ENCODE results near the gene OPHN1.
"Not testable (repeated sequence)": the region's sequence is repeated elsewhere in the genome, so short reads cannot be mapped to it uniquely, and the experiment has no call there.

OPHN1 gene

DNA sequence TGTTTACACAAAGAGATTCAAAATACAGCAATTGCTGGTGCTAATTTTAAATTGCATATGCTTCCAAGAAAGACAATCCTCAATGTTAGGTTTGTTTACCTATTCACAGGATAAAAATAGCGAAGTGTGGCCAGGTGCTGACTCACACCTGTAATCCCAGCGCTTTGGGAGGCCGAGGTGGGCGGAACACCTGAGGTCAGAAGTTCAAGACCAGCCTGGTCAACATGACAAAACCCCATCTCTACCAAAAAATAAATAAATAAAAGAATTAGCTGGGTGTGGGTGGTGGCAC is 77.7 kb downstream of the OPHN1 start:
- DNase-seq = no peak

DNA sequence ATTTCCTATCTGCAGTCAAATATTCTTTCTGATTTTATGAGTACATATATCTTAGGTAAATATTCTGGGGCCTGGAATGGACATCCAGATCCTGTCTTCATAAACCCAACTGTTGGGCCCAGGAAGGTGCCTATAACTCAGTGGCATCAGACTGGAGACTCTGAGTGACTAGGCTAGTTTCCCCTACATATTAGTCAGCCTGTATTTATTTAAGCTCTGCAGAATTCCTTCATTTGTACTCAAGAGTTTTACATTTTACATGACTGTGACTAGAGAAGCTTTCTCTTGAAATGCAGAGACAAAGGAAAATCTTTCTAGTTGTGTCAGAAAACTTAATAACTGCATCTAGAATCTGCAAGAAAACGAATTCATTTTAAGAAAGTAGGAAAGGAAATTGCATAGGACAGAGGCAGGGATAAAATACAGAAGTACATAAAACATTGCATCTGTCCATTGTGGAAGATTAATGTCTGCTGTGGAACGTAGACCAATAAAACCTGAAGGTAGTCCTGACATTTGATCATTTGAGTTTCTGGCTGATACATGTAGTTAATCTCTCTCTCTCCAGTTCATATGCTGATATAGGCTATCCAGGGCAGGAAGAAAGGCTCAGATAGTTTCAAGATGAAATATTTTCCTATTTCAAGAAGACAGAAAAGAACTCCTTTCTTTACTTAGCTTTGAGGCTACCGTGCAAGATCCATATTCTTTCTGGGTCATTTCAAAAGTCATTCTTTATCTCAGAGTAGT is 78.2 kb downstream of the OPHN1 start:
- no peak for DNase-seq

DNA sequence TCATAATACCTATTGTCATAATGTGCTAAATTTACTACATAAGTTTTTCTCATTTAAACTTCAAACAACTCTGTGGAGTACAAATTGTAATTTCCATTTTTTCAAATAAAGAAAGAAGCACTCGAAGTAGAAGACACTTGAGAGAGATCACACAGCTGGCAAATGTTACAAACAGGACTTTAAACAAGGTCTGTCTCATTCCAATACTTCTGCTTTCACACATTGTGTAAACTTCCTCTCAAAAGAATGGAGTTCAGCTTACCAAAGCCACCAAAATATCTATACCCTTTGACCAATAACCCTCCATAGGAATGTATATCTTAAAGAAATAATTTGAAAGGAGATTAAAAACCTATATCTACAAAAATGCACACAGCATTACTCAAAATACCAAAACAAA is 88.3 kb downstream of the OPHN1 start:
- DNase-seq = no peak

- DNase-seq = no peak
These were observed 89.7 kb downstream of the OPHN1 start for GRCh38 chrX:68343551-68343950.

DNA sequence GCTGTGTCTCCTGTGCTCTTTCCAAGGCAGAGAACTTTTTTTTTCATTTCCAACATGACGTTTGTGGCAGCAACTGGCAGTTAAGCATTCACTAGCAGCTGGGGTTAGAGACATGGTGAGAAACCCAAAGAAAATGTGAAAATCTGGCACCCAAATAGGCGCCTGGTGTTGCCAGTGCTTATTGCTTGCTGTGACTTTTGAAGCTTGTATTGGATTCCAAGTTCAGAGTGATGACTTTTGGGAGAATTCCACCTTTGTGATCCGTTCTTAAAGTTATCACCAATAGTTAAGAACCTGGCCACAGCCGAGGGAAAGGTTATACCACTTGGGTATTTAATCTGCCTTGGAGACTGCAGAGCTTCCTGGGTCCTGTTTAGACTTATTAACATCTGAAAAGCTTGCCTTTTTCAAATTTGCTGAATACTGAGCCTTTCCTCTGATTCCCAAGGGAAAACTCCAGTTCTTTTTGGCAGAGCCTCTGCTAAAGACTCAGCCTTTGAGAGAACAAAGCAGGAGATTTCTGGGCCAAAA is 101.0 kb downstream of the OPHN1 start:
- DNase-seq = peak; percentile 4 to 18

GRCh38 chrX:68326841-68327240 is 106.5 kb downstream of the OPHN1 start:
- DNase-seq = not testable (repeated sequence)

GRCh38 chrX:68307769-68308168 is 125.5 kb downstream of the OPHN1 start:
- no peak for DNase-seq

DNA sequence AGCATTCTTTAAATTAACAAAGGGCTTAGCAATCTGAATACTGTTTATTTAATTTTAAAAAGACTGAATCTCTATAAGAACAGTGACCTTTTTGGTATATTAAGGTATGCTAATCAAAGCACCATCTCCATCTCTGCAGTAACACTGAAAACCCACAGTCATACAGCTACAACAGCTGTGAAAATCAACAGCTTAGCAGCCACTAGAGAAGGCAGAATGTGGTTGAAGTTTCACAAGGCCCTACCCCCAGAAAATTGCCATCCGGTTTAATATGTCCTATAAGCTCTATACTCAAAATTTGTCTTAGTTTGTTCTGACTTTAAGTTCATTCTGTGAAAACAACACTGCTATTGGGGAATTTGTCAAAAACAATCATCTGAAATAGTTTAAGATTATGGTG is 128.7 kb downstream of the OPHN1 start:
- no peak for DNase-seq

DNA sequence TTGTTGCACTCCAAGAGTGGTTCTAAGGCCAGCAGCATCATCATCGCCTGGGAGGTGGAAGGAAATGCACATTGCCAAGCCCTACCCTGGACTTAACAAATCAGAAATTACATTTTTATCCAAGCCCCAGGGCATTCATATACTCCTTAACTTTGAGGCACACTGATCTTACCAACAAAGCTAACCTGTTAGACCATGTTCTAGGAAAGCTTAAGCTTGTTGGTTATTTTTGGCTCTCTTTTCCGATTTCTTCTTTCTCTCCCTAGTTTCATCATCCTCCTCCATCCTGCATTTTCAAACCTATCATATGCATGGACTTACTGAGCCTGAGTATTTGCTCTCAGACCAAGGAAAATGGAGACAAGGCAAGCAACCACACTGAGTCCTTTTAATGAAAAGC is 133.4 kb downstream of the OPHN1 start:
- DNase-seq = no peak

GRCh38 chrX:68292471-68292870 is 140.8 kb downstream of the OPHN1 start:
- no peak for DNase-seq

DNA sequence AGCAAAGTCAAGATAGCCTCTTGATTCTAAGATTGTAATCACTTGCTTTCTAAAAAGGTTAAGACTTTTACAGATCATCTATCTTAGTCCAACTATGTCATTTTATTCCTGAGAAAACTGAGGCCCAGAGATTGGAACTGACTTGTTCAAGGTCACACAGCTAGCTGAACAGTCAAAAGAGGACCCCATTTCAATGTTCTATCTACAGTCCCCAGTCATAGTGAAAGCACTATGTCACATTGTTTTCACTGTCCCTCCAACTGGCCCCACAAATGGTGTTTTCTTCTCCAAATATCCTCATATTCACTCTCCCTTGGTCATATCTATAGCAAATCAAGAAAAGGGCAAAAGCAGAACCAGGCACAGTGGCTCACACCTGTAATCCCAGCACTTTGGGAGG is 145.2 kb downstream of the OPHN1 start:
- no peak for DNase-seq

DNA sequence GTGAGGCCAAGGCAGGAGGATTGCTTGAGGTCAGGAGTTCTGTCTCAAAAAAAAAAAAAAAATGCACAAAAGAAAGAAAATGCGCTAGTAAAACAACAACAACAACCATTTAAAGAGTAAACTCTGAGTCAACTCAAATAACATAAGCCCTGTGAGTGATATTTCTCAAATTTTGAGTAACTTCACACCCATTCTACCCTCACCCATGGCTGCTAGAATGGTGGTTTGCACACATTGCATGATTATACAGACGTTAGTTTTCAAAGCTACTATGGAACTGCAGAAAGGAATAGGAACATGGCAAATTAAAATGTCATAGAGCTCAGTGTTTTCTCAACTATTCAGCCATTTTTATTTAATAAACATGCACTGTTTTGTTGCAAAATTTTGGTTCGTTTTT is 145.9 kb downstream of the OPHN1 start:
- no peak for DNase-seq

DNA sequence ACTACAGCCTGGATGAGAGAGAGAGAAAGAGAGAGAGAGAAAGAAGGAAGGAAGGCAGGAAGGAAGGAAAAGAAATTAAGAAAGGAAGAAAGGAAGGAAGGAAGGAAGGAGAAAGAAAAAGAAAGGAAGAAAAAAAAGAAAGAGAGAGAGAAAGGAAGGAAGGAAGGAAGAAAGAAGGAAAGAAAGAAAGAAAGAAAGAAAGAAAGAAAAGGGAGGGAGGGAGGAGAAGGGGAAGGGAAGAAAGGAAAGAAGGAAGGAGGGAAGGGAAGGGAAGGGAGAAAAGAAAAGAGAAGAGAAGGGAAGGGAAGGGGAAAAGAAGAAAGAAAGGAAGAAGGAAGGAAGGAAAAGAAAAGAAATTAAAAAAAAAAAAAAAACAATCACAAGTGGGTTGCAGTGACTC is 146.3 kb downstream of the OPHN1 start:
- DNase-seq = no peak

DNA sequence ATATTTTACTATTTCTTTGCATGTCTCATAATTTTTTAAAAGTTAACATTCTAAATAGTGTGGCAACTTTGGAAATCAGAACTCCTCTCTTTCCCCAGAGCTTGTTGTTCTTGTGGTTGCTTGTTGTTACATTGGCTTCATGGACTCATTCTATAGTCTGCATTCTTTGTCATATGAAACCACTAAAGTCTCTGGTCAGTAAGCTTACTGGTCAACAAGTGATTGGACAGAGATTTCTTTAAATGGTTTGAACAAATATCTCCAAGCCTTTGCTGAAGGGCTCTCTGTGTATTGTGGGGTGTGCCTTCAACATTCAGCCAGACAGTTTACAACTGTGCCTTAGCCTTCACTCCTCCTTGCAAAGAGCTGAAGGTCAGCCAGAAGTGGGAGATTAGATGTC is 147.2 kb downstream of the OPHN1 start:
- no peak for DNase-seq

- no peak for DNase-seq
These were observed 148.9 kb downstream of the OPHN1 start for GRCh38 chrX:68284281-68284904.

DNA sequence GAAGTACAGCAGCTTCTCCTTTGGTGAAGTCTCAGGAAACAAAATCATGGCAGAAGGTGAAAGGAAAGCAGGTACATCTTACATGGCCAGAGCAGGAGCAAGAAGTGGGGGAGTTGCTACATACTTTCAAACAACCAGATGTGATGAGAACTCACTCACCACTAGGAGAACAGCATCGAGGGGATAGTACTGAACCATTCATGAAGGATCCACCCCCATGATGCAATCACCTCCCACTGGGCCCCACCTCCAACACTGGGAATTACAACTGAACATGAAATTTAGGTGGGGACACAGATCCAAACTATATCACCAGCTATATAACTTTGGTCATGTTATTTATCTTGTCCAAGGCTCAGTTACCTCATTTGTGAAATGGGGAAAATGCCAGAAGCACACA is 159.4 kb downstream of the OPHN1 start:
- DNase-seq = no peak

- not testable (repeated sequence) for DNase-seq
These were observed 168.5 kb downstream of the OPHN1 start for GRCh38 chrX:68264793-68265192.

- DNase-seq = no peak
These were observed 172.1 kb downstream of the OPHN1 start for GRCh38 chrX:68261060-68261672.

DNA sequence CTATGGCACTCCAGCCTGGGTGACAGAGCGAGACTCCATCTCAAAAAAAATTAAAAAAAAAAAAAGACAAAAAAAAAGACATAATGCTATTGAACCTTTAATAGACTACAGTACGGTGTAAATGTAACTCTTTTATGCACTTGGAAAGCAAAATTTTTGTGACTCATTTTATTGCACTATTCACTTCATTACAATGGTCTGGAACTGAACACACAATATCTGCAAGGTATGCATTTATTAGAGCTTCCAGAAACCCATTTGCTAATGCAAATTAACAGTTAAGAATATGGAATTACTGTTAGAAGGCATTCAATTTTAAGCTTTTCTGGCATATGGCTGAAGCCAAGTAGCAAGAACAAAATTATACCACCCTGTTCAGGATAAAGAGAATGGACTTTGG is 176.3 kb downstream of the OPHN1 start:
- DNase-seq = no peak

DNA sequence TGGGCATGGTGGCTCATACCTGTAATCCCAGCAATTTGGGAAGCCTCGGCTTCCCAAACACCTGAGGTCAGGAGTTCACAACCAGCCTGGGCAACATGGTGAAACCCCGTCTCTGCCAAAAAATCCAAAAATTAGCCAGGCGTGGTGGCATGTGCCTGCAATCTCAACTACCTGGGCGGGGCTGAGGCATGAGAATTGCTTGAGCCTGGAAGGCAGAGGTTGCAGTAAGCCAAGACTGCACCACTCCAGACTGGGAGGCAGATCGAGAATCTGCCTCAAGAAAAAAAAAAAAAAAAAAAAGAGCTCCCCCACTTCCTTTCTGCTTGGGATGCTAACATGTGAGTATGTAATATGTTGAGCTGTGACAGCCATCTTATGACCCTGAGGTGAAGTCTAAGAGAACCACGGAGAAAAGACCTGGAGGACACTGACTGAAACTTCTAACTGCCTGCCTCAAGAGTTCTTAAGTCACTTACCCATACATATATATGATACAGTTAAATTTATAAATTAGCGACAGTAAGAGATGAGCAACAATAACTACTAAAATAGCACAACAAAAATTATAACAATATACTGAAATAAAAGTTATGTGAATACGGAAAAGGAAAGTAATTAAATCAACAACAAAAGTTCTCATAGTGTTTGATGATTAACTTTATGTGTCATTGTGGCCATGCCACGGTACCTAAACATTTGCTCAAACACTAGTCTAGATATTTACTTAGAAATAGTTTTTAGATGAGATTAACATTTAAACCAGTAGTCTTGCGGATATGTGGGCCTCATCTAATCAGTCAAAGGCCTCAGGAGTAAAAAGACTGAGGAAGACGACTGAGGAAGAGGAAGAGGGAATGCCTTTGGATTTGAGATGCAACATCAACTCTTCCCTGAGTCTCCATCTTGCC is 178.3 kb downstream of the OPHN1 start:
- DNase-seq = no peak

DNA sequence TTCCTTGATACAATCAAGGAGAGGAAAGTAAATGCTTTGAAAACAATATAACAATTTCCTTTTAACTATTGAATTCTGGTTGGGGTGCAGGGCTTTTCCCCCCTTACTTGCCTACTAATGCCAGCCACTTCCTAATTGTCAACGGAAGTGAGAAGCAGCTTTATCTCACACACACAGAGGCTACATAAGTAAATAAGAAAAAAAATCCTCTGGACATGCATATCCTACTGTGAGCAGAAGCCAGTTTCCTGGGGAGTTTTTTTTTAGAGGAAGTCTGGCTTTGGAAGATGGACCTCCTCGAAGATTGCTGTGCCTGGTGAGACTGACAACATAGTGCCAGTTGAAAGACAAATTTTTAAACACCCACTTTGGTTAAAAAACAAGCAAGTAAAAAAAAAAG is 180.6 kb downstream of the OPHN1 start:
- DNase-seq = no peak

GRCh38 chrX:68249903-68250302 is 183.4 kb downstream of the OPHN1 start:
- DNase-seq = no peak

GRCh38 chrX:68249401-68249831 is 183.9 kb downstream of the OPHN1 start:
- DNase-seq = no peak

Measured in NCI-H526 (cell line).